HG02763 (cell line): Measurements from ENCODE around the gene LRRC36.

Source experiments
- ATAC-seq: cut with Tn5 transposase; IDR thresholded peaks from one replicate; pipeline ENCODE4 v1.9.1; 2021; ENCODE audit warnings: mild to moderate bottlenecking, moderate library complexity; ENCODE audit not compliant: unreplicated experiment

Gene LRRC36, protein sequence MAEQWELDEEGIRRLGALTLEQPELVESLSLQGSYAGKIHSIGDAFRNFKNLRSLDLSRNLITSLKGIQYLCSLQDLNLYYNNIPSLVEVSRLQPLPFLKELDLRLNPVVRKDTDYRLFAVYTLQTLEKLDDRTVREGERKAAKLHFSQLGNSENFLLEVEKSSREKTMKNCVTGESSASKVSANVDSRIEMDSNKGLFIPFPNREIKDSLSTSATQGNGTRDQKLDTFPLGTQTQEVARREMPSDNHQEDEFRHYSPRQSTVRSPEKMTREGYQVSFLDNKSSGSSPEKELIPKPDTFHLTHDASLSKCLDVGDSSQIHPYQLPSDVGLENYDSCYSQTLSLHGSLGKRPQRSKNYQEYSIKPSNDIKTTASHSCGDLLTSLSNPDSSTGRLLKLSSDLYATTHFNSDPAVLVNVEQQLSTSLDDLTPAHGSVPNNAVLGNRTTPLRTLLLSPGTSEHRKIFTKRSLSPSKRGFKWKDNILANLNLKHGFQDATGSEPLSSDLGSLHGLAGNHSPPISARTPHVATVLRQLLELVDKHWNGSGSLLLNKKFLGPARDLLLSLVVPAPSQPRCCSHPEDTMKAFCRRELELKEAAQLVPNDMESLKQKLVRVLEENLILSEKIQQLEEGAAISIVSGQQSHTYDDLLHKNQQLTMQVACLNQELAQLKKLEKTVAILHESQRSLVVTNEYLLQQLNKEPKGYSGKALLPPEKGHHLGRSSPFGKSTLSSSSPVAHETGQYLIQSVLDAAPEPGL

DNA sequence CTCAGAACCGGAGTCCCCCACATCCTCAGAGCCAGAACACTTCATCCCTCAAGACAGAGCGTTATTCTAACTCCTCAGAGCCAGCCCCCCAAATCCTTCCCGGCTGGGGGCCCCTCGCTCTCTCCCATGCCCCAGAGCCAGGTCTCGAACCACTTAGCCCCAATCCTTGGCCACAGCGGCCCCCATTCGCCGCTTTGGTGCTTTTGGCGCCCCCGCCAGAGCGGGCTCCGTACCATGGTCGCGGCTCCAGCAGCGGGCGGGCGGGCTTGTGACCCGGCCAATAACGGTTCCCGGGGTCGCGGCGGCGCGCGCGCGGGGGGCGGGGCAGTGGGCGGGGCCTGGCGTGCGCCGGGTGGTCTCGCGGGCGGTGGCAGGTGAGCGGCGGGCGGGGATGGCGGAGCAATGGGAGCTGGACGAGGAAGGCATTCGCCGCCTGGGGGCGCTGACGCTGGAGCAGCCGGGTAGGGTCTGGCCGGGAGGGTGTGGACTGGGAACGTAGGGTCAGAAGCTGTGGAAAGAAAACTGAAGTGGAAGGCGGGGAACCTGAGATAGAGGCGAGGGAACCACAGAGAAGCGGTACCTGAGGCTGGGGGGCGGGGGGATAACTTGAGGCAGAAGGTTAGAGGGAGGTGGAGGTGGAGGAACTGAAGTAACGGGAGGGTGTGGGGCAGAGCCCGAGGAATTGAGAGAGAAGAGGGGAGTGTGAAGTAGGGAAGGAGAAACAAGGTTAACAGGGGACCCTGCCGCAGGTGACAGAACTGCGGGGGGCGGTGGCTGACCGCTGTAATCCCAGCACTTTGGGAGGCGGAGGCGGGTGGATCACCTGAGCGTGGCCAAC lies at the start of gene LRRC36, which contains the start of gene KCTD19:
Gene LRRC36 (plus strand): TSS at position 344 of the 838 bp plus-strand sequence. CDS start 48 bp downstream, at position 392.
Gene KCTD19 (minus strand): TSS at position 270 of the 838 bp plus-strand sequence. CDS start 34 bp downstream, at position 236.
- no peak for ATAC-seq

DNA sequence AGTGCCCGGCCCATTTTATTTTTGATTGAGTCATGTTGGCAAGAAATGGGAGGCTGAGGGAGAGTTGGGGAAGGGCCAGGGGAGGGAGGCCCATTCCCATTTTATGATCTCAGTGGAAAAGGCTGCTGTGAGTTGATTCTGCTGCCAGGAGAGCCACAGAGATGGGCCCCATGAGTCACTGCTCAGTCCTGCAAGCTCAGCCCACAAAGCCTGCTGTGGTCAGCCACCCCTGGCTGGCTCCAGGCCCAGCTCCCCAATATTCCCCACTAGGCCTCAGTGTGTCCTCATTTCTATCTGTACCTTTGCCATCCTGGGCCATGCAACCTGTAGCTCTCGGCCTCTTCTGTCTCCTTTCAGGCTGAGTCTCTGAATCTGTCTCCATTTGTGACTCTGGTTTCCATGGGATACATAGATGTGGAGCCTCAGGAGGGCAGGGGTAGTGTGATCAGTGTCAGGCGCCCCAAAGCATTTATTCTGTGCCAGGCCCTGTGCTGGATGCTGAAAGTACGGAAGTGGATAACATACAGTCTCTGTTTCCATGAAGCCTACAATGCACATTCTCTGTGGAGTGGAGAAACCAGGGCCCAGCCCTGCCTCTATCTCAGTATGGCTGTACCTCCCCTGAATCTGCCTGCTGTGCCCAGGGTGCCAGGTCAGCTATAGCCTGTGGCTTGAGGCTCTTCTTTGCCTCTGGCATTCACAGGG lies 49.2 kb upstream of the LRRC36 start:
- no peak for ATAC-seq

DNA sequence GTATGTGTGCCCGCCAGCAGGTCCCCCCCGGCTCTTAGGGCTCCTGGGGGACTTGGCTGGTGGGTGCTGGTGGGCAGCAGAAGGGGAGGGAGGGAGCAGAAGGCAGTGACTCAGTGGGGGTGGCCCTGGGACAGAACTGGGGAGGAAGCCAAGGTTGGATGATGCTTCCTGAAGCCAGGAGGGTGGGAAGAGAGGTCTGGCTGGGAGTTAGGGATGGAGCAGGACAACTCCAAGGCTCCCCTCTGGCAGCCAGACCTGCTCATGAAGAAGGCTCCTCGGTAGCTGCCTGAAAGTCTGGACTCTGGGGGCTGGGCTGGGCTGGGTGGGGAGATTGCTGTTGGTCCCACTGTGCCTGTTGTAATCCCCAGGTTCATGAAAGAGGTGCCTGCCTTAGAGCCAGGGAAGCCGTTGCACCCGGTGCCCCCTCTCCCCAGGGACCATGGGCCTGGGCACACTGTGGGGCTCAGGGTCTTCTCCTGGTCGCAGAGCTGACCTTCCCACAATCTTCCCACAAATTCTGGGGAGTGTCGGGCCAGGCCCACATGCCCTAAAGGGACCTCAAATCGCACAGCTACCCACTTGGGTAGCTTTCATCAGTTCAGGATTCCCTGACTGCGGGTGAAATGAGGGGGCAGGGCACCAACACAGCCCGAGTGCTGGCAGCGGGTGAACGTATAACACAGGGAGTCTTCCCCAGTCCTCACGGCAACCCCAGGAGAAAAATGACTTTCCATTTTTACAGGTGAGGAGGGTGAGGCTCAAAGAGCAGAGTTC lies 48.4 kb upstream of the LRRC36 start:
- ATAC-seq = no peak

DNA sequence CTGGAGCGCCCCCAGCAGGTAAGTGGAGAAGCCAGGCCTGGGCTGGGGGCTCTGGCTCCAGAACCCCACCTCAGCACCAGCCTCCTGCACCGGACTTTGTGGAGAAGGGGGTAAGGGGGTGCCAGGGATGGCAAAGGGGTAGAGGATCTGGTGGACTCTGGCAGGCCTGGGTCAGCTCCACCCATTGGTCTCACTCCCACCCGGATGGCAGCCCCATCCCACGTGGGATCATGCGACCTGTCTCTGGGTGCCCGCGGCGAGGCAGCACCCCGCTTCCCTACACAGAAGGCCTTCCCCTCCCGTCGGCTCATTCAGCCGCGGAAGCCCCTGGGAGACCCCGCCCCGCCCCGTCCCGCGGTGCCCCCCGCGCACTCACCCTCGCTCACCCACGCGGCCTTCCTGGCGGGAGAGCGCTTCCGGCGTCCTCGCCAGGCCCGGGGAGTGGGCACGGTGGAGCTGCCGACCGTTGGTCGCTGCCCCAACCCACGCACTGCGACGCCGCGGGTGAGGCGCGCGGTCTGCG lies 47.8 kb upstream of the LRRC36 start:
- ATAC-seq = peak; percentile 27

DNA sequence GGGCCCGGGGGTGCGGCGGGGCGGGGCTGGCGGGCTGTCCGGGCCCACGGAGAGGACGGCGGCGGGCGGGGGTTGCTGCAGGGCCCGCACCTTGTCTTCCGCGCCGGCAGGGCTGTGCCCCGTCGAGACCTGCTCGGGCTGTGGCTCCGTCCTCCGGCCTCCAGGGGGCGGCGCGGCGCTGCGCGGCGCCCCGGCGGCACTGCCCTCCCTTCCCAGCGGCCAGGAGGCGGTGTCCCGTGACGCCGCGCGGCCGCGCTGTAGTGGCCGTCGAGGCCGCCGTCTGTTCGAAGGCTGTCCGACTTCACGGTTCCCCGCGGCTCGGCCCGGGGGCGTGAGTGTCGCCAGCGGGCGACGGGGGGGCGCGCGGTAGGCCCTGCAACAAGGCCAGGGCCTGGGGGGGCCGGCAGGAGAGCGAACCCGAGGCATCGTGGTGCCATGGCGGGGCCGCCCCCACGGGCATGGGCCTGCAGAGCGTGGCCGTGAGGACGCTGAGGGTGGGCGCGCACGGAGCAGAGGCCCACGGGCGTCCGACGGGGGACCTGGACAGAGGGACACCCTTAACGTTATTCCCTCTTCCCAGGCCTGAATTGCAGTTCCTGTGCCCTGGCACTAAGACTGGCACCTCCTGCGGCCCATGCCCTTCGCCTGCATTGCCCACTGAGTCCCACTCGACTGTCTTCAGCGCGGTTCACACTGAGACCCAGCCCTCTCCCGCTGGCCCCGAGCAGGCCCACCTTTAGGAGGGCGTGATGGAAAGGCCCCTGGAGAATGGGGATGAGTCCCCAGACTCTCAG lies 47.1 kb upstream of the LRRC36 start, which contains the start of gene PLEKHG4:
Gene PLEKHG4 (plus strand): TSS at position 237 of the 794 bp plus-strand sequence. CDS start 513 bp downstream, at position 750.
- peak; percentile 80 for ATAC-seq

DNA sequence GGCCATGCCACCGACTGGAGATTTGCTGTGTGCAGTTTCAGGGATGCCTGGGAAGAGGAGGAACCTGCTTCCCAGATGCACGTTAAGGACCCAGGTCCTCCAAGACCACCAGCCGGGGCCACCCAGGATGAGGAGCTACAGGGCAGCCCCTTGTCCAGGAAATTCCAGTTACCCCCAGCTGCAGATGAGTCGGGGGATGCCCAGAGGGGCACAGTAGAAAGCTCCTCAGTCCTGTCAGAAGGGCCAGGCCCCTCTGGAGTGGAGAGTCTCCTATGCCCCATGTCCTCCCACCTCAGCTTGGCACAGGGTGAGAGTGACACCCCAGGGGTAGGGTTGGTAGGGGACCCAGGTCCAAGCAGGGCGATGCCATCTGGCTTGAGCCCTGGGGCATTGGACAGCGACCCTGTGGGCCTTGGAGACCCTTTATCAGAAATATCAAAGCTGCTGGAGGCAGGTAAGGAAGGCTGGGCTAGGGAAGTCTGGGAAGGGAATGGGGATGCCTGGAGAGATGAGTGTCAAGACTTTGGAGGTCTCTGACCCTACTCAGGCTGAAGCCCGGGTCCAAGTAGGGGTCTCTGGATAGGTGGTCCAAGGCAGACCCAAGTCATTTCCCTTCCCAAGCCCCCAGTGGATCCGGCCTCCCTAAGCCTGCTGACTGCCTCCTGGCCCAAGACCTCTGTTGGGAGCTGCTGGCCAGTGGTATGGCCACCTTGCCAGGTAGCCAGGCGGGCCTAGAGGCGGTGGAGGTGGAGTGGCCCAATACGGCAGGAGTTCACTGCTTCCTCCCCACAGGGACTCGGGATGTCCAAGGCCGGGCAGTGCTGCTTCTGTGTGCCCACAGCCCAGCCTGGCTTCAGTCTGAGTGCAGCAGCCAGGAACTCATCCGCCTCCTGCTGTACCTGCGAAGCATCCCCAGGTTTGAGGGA lies 46.3 kb upstream of the LRRC36 start:
- ATAC-seq = no peak

DNA sequence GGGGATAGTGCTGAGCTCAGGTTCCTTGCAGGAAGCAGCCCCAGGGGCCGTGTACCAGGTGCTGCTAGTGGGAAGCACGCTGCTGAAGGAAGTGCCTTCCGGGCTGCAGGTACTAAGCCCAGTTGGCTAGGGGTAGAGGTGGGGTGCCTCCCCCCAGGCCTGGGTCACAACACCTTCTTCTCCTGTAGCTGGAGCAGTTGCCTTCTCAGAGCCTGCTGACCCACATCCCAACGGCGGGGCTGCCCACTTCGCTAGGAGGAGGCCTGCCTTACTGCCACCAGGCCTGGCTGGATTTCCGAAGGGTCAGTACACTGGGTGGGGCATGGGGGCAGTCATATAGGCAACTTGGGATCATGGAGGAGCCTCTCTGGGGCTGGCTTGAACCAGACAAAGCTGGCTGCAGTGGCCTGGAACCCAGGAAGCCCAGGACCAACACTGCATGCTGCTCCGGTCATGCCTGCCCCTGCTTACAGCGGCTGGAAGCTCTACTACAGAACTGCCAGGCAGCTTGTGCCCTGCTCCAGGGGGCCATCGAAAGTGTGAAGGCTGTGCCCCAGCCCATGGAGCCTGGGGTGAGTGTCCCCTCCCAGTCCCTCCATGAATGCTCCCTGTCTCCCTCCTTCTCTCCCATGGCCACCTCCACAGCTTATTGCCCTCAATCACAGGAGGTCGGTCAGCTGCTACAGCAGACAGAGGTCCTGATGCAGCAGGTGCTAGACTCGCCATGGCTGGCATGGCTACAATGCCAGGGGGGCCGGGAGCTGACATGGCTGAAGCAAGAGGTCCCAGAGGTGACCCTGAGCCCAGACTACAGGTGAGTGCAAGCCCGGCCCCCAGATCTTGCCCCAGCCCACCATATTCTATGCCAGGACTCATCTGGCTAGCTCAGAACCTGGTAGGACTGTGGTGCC lies 44.8 kb upstream of the LRRC36 start:
- ATAC-seq = no peak

DNA sequence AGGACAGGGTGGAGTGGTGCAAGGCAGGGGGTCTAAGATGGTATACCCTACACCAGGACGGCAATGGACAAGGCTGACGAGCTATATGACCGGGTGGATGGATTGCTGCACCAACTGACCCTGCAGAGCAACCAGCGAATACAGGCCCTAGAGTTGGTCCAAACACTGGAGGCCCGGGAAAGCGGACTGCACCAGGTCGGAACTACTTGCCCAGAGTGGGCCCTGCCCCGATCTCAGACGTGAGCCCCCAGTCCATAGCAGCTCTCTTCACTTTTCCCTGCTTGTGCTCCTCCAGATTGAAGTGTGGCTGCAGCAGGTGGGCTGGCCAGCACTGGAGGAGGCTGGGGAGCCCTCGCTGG lies 44.2 kb upstream of the LRRC36 start:
- no peak for ATAC-seq

DNA sequence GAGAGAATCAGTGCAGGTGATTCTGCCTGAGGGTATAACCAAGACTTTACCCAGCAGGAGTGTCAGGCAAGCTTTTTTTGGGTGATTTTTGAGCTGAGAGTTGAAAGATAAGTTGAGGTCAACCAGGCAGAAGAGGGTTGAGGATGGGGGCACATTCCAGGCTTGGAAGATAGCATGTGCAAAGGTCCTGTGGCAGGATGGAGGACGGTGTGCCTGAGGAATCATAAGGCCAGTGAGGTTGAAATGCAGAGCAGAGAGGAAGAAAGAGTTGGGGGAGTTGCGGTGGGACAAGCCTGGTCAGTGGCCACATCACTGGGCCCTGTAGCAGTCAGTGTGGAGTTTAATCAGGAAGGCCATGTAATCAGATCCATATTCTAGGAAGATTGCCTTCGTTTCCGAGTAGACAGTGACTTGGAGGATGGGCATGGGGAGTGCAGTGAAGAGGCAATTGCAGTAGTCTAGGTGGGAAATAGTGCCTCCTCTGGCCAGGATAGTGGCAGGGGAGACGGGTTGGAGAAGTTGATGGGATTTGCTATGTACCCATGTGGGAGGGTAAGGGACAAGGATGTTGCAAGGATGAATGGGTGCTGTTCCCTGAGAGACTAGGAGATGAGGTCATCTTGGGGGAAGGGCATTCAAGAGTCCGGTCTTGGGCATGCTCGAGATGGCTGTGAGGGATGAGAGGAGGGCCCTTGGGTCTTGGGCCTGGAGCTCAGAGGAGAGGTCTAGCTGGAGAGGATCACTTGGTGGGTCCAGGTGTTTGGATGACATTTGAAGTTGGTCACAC lies 43.4 kb upstream of the LRRC36 start:
- no peak for ATAC-seq

DNA sequence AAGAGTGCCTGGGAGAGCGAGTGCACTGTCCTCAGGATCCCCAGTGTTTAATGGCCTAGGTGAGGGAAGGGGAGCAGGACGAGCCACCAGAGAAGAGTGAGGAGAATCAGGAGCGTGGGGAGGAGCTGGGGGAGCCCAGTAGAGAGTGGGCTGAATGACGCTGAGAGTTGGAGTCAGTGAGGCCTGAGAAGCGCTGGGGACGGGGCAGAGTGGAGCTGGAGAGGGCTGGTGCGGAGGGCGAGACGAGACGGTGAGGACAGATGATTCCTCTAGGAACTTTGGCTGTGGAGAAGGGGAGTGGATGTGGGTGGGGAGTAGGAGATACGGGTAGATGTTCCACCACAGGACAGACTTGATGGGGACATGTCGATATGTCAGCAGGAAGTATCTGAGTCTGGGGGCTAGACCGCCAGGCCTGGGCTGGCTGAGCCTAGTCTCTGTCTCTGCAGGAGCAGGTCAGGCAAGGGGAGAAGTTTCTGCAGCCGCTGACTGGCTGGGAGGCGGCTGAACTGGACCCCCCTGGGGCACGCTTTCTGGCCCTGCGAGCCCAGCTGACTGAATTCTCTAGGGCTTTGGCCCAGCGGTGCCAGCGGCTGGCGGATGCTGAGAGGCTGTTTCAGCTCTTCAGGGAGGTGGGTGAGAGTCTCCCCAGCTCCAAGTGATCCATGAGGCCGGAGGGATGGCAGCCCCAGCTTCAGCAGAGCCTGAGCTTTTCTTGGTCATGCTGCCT lies 42.6 kb upstream of the LRRC36 start:
- ATAC-seq = no peak

DNA sequence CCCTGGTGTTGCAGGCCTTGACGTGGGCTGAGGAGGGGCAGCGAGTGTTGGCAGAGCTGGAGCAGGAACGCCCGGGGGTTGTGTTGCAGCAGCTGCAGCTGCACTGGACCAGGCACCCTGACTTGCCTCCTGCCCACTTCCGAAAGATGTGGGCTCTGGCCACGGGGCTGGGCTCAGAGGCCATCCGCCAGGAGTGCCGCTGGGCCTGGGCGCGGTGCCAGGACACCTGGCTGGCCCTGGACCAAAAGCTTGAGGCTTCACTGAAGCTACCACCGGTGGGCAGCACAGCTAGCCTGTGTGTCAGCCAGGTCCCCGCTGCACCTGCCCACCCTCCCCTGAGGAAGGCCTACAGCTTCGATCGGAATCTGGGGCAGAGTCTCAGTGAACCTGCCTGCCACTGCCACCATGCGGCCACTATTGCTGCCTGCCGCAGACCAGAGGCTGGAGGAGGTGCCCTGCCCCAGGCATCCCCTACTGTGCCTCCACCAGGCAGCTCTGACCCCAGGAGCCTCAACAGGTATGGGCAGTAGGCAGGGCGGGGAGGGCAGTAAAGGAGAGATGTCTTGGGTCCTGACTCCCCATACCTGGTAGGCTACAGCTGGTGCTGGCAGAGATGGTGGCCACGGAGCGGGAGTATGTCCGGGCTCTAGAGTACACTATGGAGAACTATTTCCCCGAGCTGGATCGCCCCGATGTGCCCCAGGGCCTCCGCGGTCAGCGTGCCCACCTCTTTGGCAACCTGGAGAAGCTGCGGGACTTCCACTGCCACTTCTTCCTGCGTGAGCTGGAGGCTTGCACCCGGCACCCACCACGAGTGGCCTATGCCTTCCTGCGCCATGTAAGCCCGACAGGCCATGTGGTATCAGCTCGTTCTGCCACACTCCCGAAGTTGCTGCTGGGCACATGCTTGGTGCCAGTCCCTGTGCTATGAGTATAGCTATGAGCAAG lies 41.6 kb upstream of the LRRC36 start:
- no peak for ATAC-seq

DNA sequence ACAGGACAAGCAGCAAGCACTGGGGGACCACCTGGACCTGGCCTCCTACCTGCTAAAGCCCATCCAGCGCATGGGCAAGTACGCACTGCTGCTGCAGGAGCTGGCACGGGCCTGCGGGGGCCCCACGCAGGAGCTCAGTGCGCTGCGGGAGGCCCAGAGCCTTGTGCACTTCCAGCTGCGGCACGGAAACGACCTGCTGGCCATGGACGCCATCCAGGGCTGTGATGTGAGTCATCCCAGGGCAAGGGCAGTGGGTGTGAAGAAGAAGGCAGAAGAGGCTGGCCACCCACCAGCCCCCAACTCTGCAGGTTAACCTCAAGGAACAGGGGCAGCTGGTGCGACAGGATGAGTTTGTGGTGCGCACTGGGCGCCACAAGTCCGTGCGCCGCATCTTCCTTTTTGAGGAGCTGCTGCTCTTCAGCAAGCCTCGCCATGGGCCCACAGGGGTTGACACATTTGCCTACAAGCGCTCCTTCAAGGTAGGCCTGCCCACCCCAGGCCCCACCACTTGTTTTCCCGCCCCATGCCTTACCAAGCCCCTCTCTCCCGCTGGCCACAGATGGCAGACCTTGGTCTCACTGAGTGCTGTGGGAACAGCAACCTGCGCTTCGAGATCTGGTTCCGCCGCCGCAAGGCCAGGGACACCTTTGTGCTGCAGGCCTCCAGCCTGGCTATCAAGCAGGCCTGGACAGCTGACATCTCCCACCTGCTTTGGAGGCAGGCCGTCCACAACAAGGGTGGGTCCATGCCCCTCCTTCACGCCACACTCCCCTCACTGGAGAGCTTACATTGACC lies 40.0 kb upstream of the LRRC36 start:
- ATAC-seq = no peak

DNA sequence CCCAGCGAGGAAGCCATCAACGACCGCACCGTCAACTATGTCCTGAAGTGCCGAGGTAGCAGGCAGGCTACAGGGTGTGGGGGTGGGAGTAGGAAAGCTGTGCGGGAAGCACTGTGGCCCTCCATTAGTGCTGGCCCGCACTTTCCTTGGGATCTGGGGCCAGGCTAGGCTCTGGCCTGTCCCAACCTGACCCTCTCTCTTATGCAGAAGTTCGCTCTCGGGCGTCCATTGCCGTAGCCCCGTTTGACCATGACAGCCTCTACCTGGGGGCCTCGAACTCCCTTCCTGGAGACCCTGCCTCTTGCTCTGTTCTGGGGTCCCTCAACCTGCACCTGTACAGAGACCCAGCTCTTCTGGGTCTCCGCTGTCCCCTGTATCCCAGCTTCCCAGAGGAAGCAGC lies 38.7 kb upstream of the LRRC36 start:
- no peak for ATAC-seq
